OCI-LY7 (cell line): ENCODE data around the gene SPTLC1. TPM values are rescaled to one million over a fixed set of nuclear protein-coding genes. Genes with fewer than 3 reads are reported as not detected.
"Not testable (repeated sequence)": the region's sequence is repeated elsewhere in the genome, so short reads cannot be mapped to it uniquely, and the experiment has no call there.

Source experiments
- BruUV-seq: library from RNA; stranded (reverse); fragments of 400-500 nt; replicated peaks from 2 replicates; lab custom pipeline; 2021; lab: Mats Ljungman, UMichigan
- CTCF ChIA-PET: fragments of 300-600 bp; sonication (Branson Sonifier 250); formaldehyde crosslinking; loops from one replicate; lab custom pipeline; 2022; ENCODE audit warnings: antibody characterized with exemption; ENCODE audit not compliant: unreplicated experiment; lab: Charles Lee
- POLR2A ChIA-PET: fragments of 300-600 bp; sonication (Branson Sonifier 250); formaldehyde crosslinking; loops from one replicate; lab custom pipeline; 2022; ENCODE audit warnings: antibody characterized with exemption; lab: Charles Lee
- DNase-seq: peaks from one replicate; pipeline ENCODE4 v3.0.0-alpha.2; 2015; ENCODE audit warnings: low spot score
- H2AFZ ChIP-seq: fragments of 200-600 bp; sonication (generic), shearing (Covaris generic); 2 replicates; pipeline ENCODE4 v1.6.1; 2014; ENCODE audit warnings: mild to moderate bottlenecking, antibody characterized with exemption, low read length, moderate library complexity
- H3K27ac ChIP-seq: fragments of 200-600 bp; sonication (generic); 2 replicates; pipeline ENCODE4 v1.5.1; 2014; ENCODE audit warnings: mixed run types, low read depth, mild to moderate bottlenecking, moderate library complexity, low read length, inconsistent platforms; ENCODE audit not compliant: poor library complexity, severe bottlenecking
- H3K36me3 ChIP-seq: fragments of 200-600 bp; sonication (generic); 2 replicates; pipeline ENCODE4 v1.6.1; 2014; ENCODE audit warnings: mild to moderate bottlenecking, antibody characterized with exemption, low read length, moderate library complexity, mixed read lengths; ENCODE audit not compliant: insufficient read depth
- H3K4me1 ChIP-seq: fragments of 200-600 bp; sonication (generic); 2 replicates; pipeline ENCODE4 v1.5.1; 2014; ENCODE audit warnings: mild to moderate bottlenecking, low read length; ENCODE audit not compliant: insufficient read depth, poor library complexity, severe bottlenecking
- H3K4me2 ChIP-seq: fragments of 200-600 bp; sonication (generic); 2 replicates; pipeline ENCODE4 v1.6.1; 2014; ENCODE audit warnings: mild to moderate bottlenecking, low read length
- H3K4me3 ChIP-seq: fragments of 200-600 bp; sonication (generic); 2 replicates; pipeline ENCODE4 v1.5.1; 2014; ENCODE audit warnings: mild to moderate bottlenecking, low read depth, low read length; ENCODE audit not compliant: poor library complexity, severe bottlenecking
- H3K79me2 ChIP-seq: fragments of 200-600 bp; sonication (generic); 2 replicates; pipeline ENCODE4 v1.6.1; 2016; ENCODE audit warnings: low read depth, mild to moderate bottlenecking, low read length, moderate library complexity, mixed read lengths; ENCODE audit not compliant: insufficient read depth
- H3K9me2 ChIP-seq: fragments of 200-600 bp; sonication (generic); 2 replicates; pipeline ENCODE4 v1.6.1; 2016; ENCODE audit warnings: mild to moderate bottlenecking, low read length, mixed read lengths; ENCODE audit not compliant: insufficient read depth
- H3K9me3 ChIP-seq: fragments of 200-600 bp; sonication (generic); 2 replicates; pipeline ENCODE4 v1.6.1; 2014; ENCODE audit warnings: mild to moderate bottlenecking, mixed run types, low read length, mixed read lengths
- H4K20me1 ChIP-seq: fragments of 200-600 bp; sonication (generic); 2 replicates; pipeline ENCODE4 v1.6.1; 2014; ENCODE audit warnings: mild to moderate bottlenecking, antibody characterized with exemption, low read length, moderate library complexity, mixed read lengths; ENCODE audit not compliant: insufficient read depth
- EZH2phosphoT487 ChIP-seq: fragments of 200-600 bp; sonication (generic); IDR thresholded peaks from 2 replicates; pipeline ENCODE4 v1.6.1; 2018; ENCODE audit warnings: low read depth, borderline replicate concordance, mild to moderate bottlenecking, mixed run types, antibody characterized with exemption, low read length, moderate library complexity, mixed read lengths
- intact Hi-C: fragments of 100-400 bp; cut with micrococcal nuclease; formaldehyde crosslinking; loops from one replicate; pipeline ENCODE4 v1.10.0; 2022; ENCODE audit not compliant: unreplicated experiment
- total RNA-seq, 2 experiments: library from RNA; depleted of rRNA in 1 of 2; stranded (reverse); fragments of >200 nt in 1 of 2; shearing (Covaris generic) in 1 of 2; gene quantifications; 2 replicates each; pipeline ENCODE4 v1.2.3, GENCODE V29; 2014 to 2022
- TF ChIP-seq, protein P1 (sequence below): fragments of 200-600 bp; sonication (generic); conservative IDR thresholded peaks from 2 replicates; pipeline ENCODE4 v1.5.1; 2014; ENCODE audit warnings: mild to moderate bottlenecking, antibody characterized with exemption, low read length, moderate library complexity, mixed read lengths

Gene SPTLC1
- total RNA-seq, 2 experiments from 2014 or later: 42.2 to 48.7 TPM

DNA sequence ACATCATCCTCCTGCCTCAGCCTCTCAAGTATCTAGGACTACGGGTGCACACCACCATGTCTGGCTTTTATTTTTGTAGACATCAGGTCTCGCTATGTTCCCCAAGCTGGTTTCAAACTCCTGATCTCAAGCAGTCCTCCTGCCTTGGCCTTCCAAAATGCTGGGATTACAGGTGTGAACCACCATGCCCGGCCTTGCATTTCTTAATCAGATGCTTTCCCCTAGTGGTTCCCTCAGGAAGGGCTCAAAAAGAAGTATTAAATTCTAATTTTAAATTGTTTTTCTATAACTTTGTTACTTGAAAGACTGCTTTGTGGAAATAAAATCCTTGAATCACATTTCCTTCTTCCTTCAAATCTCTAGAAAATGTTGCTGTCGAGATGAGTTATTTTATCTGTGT is 85.7 kb downstream of the SPTLC1 start:
- H3K79me2 ChIP-seq: no peaks in the 10 kb centered on the region
- H3K9me3 ChIP-seq: no peaks in the 10 kb centered on the region
- H3K4me3 ChIP-seq: no peak overlapping the region
- H3K4me2 ChIP-seq: no peak overlapping the region
- TF ChIP-seq EZH2phosphoT487: no peak
- TF ChIP-seq, protein P1, sequence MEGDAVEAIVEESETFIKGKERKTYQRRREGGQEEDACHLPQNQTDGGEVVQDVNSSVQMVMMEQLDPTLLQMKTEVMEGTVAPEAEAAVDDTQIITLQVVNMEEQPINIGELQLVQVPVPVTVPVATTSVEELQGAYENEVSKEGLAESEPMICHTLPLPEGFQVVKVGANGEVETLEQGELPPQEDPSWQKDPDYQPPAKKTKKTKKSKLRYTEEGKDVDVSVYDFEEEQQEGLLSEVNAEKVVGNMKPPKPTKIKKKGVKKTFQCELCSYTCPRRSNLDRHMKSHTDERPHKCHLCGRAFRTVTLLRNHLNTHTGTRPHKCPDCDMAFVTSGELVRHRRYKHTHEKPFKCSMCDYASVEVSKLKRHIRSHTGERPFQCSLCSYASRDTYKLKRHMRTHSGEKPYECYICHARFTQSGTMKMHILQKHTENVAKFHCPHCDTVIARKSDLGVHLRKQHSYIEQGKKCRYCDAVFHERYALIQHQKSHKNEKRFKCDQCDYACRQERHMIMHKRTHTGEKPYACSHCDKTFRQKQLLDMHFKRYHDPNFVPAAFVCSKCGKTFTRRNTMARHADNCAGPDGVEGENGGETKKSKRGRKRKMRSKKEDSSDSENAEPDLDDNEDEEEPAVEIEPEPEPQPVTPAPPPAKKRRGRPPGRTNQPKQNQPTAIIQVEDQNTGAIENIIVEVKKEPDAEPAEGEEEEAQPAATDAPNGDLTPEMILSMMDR: peak; percentile 38
- ChIA-PET POLR2A (no interaction called here), CTCF (no interaction called here)
- H3K27ac ChIP-seq: no peak overlapping the region
- no peak overlapping the region for H2AFZ ChIP-seq
- H4K20me1 ChIP-seq: no peaks in the 10 kb centered on the region
- DNase-seq: no peak
- peaks cover 33% of the 10 kb centered on the region; the same call in 1 of the 2 replicates for H3K36me3 ChIP-seq
- H3K4me1 ChIP-seq: no peaks in the 10 kb centered on the region
- H3K9me2 ChIP-seq: no peaks in the 10 kb centered on the region
- BruUV-seq: no TSS peak
- intact Hi-C loops: no loop called here

DNA sequence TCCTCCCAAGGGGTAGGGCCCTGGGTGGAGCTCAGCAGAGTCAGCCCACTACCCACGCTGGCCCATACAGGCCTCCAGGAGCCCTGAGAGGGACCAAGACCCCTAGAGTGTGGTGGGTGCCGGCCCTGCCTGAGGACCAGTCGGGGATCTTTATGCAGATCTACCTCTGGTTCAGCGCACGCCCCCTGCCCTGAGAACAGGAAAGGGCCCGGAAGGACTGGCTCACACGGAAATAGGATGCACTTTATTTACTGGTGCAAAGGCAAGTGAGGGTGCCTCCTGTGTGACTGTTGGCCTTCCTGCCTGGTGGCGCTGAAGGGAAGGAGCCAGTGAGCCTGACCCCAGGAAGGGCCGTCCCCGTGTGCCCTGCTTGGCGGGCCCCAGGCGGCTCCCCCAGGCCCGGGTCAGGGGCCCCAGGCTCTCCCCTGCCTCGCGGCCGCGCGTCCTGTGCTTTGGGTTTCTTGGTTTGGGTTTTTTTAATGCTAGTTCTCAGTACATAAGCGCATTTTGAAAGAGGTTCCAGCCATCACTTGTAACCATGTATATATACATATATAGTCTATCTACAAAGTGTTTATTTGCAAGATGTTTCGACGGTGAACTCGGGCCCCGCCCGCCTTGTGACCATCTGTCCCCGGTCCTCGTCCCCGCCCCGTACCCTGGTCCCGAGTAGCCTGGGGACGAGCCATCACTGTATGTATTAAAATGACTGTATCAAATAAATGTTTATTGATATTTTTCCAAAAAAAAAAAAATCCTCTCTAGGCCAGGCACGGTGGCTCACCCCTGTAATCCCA is 88.8 kb downstream of the SPTLC1 start:
- Histone ChIP-seq H3K9me2 (no peaks in the 10 kb centered on the region), H3K36me3 (0 out of 2 replicates have a peak, but pooled peaks cover 9% of the 10 kb centered on the region), H3K9me3 (no peaks in the 10 kb centered on the region), H3K79me2 (no peaks in the 10 kb centered on the region), H3K4me3 (no peak overlapping the region), H4K20me1 (no peaks in the 10 kb centered on the region), H3K4me2 (no peak overlapping the region), H2AFZ (no peak overlapping the region), H3K27ac (no peak overlapping the region), H3K4me1 (no peaks in the 10 kb centered on the region)
- TF ChIP-seq, protein P1: no peak
- no peak for TF ChIP-seq EZH2phosphoT487
- no TSS peak for BruUV-seq
- intact Hi-C loops: no loop called here
- ChIA-PET POLR2A (no interaction called here), CTCF (no interaction called here)
- no peak for DNase-seq

GRCh38 chr9:92021785-92022541 is 93.2 kb downstream of the SPTLC1 start:
- CTCF ChIA-PET, DNase-seq: not testable (repeated sequence)

More at GRCh38 chr9:92021785-92022541, 93.2 kb downstream of the SPTLC1 start:
- H3K4me1 ChIP-seq, H2AFZ ChIP-seq, H3K4me2 ChIP-seq, H3K27ac ChIP-seq, POLR2A ChIA-PET, H3K9me2 ChIP-seq, H3K79me2 ChIP-seq, H3K9me3 ChIP-seq, BruUV-seq, H3K4me3 ChIP-seq, intact Hi-C loops, H4K20me1 ChIP-seq, H3K36me3 ChIP-seq: not testable (repeated sequence)
